H9 (cell line): ENCODE results near the gene CHORDC1. TPM values are rescaled to one million over a fixed set of nuclear protein-coding genes. Genes with fewer than 3 reads are reported as not detected.

Experiments
- DNase-seq: peaks from one replicate; pipeline ENCODE4 v3.0.0-alpha.2; 2017
- H2AFZ ChIP-seq: one replicate; pipeline ENCODE4 v1.6.1; 2013; ENCODE audit warnings: mild to moderate bottlenecking, low read length, control low read depth, moderate library complexity
- H2AK5ac ChIP-seq: 2 replicates; pipeline ENCODE4 v1.6.1; 2013; ENCODE audit warnings: low read length, control low read depth, mixed read lengths; ENCODE audit not compliant: insufficient read length
- H2BK120ac ChIP-seq: one replicate; pipeline ENCODE4 v1.6.1; 2013; ENCODE audit warnings: low read depth, mild to moderate bottlenecking, low read length, control low read depth, inconsistent platforms; ENCODE audit not compliant: poor library complexity, severe bottlenecking
- H2BK12ac ChIP-seq: 2 replicates; pipeline ENCODE4 v1.6.1; 2013; ENCODE audit warnings: low read length, control low read depth, mixed read lengths, low read depth; ENCODE audit not compliant: insufficient read length
- H2BK15ac ChIP-seq: 2 replicates; pipeline ENCODE4 v1.6.1; 2013; ENCODE audit warnings: low read depth, low read length, control low read depth
- H2BK20ac ChIP-seq: one replicate; pipeline ENCODE4 v1.6.1; 2013; ENCODE audit warnings: low read depth, mild to moderate bottlenecking, low read length, control low read depth, inconsistent platforms; ENCODE audit not compliant: poor library complexity, severe bottlenecking
- H2BK5ac ChIP-seq: 2 replicates; pipeline ENCODE4 v1.6.1; 2013; ENCODE audit warnings: low read length, control low read depth, mixed read lengths; ENCODE audit not compliant: insufficient read length
- H3K14ac ChIP-seq: 2 replicates; pipeline ENCODE4 v1.6.1; 2013; ENCODE audit warnings: low read length, control low read depth; ENCODE audit not compliant: insufficient read depth
- H3K18ac ChIP-seq: 2 replicates; pipeline ENCODE4 v1.6.1; 2013; ENCODE audit warnings: low read depth, mild to moderate bottlenecking, mixed read lengths, low read length, control low read depth; ENCODE audit not compliant: insufficient read length
- H3K23ac ChIP-seq: 2 replicates; pipeline ENCODE4 v1.6.1; 2013; ENCODE audit warnings: low read length, control low read depth, mixed read lengths, low read depth; ENCODE audit not compliant: insufficient read length
- H3K23me2 ChIP-seq: 2 replicates; pipeline ENCODE4 v1.6.1; 2013; ENCODE audit warnings: low read depth, mild to moderate bottlenecking, mixed read lengths, low read length, control low read depth; ENCODE audit not compliant: insufficient read length, poor library complexity, severe bottlenecking
- H3K27ac ChIP-seq: 2 replicates; pipeline ENCODE4 v1.5.1; 2013; ENCODE audit warnings: low read length, control low read depth, mixed read lengths, low read depth; ENCODE audit not compliant: insufficient read length
- H3K27me3 ChIP-seq: 2 replicates; pipeline ENCODE4 v1.6.1; 2013; ENCODE audit warnings: low read length, control low read depth, inconsistent platforms; ENCODE audit not compliant: insufficient read depth
- H3K4ac ChIP-seq: 2 replicates; pipeline ENCODE4 v1.6.1; 2013; ENCODE audit warnings: low read depth, mild to moderate bottlenecking, control low read depth, inconsistent platforms, low read length, moderate library complexity
- H3K4me1 ChIP-seq: 2 replicates; pipeline ENCODE4 v1.6.1; 2013; ENCODE audit warnings: low read length, control low read depth, inconsistent platforms; ENCODE audit not compliant: insufficient read depth
- H3K4me2 ChIP-seq: 2 replicates; pipeline ENCODE4 v1.6.1; 2013; ENCODE audit warnings: low read length, control low read depth, mixed read lengths; ENCODE audit not compliant: insufficient read length, insufficient read depth
- H3K56ac ChIP-seq: 2 replicates; pipeline ENCODE4 v1.6.1; 2013; ENCODE audit warnings: low read depth, mild to moderate bottlenecking, mixed read lengths, low read length, control low read depth; ENCODE audit not compliant: insufficient read length
- H3K79me1 ChIP-seq: 2 replicates; pipeline ENCODE4 v1.6.1; 2013; ENCODE audit warnings: low read depth, mild to moderate bottlenecking, moderate library complexity, low read length, control low read depth, inconsistent platforms; ENCODE audit not compliant: insufficient read depth, poor library complexity, severe bottlenecking
- H3K79me2 ChIP-seq: 2 replicates; pipeline ENCODE4 v1.6.1; 2013; ENCODE audit warnings: low read length, control low read depth, inconsistent platforms; ENCODE audit not compliant: insufficient read depth
- H3K9ac ChIP-seq: 2 replicates; pipeline ENCODE4 v1.6.1; 2013; ENCODE audit warnings: low read length, control low read depth, mixed read lengths; ENCODE audit not compliant: insufficient read length; ENCODE audit errors: extremely low read depth
- H3K9me3 ChIP-seq: one replicate; pipeline ENCODE4 v1.6.1; 2013; ENCODE audit warnings: low read depth, low read length, inconsistent platforms; ENCODE audit not compliant: control insufficient read depth
- H3T11ph ChIP-seq: one replicate; pipeline ENCODE4 v1.6.1; 2013; ENCODE audit warnings: mild to moderate bottlenecking, low read length, control low read depth, inconsistent platforms
- H4K20me1 ChIP-seq: one replicate; pipeline ENCODE4 v1.6.1; 2013; ENCODE audit not compliant: control insufficient read depth, insufficient read length, insufficient read depth
- H4K5ac ChIP-seq: 2 replicates; pipeline ENCODE4 v1.6.1; 2013; ENCODE audit warnings: low read depth, mild to moderate bottlenecking, mixed read lengths, low read length, control low read depth; ENCODE audit not compliant: insufficient read length
- H4K8ac ChIP-seq: replicated peaks from 2 replicates; pipeline ENCODE4 v1.6.1; 2013; ENCODE audit warnings: low read length, control low read depth, mixed read lengths, low read depth; ENCODE audit not compliant: insufficient read length
- H4K91ac ChIP-seq: 2 replicates; pipeline ENCODE4 v1.6.1; 2013; ENCODE audit warnings: low read depth, mild to moderate bottlenecking, moderate library complexity, mixed read lengths, low read length, control low read depth; ENCODE audit not compliant: insufficient read length
- H3K27ac Mint-ChIP-seq, 3 experiments: 2 replicates in 2 of 3; 3 replicates in 1 of 3; pipeline ENCODE4 v1.8.0; 2020 to 2021; ENCODE audit warnings: mixed read lengths in 3 of 3, mild to moderate bottlenecking in 1 of 3, moderate library complexity in 1 of 3
- H3K27me3 Mint-ChIP-seq: 2 replicates; pipeline ENCODE4 v1.8.0; 2021; ENCODE audit warnings: low read depth, mild to moderate bottlenecking, moderate library complexity, mixed read lengths
- H3K36me3 Mint-ChIP-seq, 3 experiments: 2 replicates in 2 of 3; 3 replicates in 1 of 3; pipeline ENCODE4 v1.8.0; 2020 to 2021; ENCODE audit warnings: low read depth in 3 of 3, mixed read lengths in 3 of 3; ENCODE audit not compliant: insufficient read depth in 1 of 3
- H3K4me1 Mint-ChIP-seq, 2 experiments: 2 replicates each; pipeline ENCODE4 v1.8.0; 2020; ENCODE audit warnings: mixed read lengths in 2 of 2
- H3K4me3 Mint-ChIP-seq, 2 experiments: 2 replicates in 1 of 2; 3 replicates in 1 of 2; pipeline ENCODE4 v1.8.0; 2020 to 2021; ENCODE audit warnings: mild to moderate bottlenecking in 2 of 2, mixed read lengths in 2 of 2, moderate library complexity in 1 of 2
- H3K9me3 Mint-ChIP-seq, 2 experiments: 2 replicates in 1 of 2; 3 replicates in 1 of 2; pipeline ENCODE4 v1.8.0; 2020; ENCODE audit warnings: mild to moderate bottlenecking in 2 of 2, mixed read lengths in 2 of 2, moderate library complexity in 1 of 2
- CTCF ChIP-seq: fragments of 200-600 bp; sonication (generic); conservative IDR thresholded peaks from 3 replicates; pipeline ENCODE4 v1.8.0; 2021; ENCODE audit warnings: antibody characterized with exemption, mild to moderate bottlenecking
- WGBS: extraction: QIAGEN DNeasy Blood & Tissue Kit; methylation state at CpG from one replicate; pipeline ENCODE4 v1.1.7; 2013; ENCODE audit warnings: missing lambda C conversion rate, low lambda C conversion rate, mixed read lengths; ENCODE audit not compliant: insufficient read length; ENCODE audit errors: extremely low coverage; 5-methylcytosine and 5-hydroxymethylcytosine counted together
- total RNA-seq: library from RNA; stranded (reverse); gene quantifications from 2 replicates; pipeline ENCODE4 v1.2.1, GENCODE V29; 2021

Gene CHORDC1
- total RNA-seq, 1 experiment from 2014 or later, result 77.7 TPM

GRCh38 chr11:90218606-90219005, 4.2 kb downstream of the CHORDC1 start:
- TF ChIP-seq CTCF, result no peak
- H3T11ph ChIP-seq, result no peak overlapping the region
- Mint-ChIP-seq H3K4me1 (peaks cover 49 to 52% of the 10 kb centered on the region in 2 experiments), H3K36me3 (peaks cover 22 to 34% (median 24%) of the 10 kb centered on the region in 3 experiments), H3K9me3 (peaks cover 5 to 12% of the 10 kb centered on the region in 2 experiments; a peak in 4 of 5 replicates), H3K27me3 (no peaks in the 10 kb centered on the region), H3K4me3 (peak overlapping the region in 1 of 2 experiments; percentile 38; a peak in 1 of 5 replicates), H3K27ac (no peak overlapping the region)
- no peak overlapping the region for H3K27ac ChIP-seq
- no peak overlapping the region for H2AK5ac ChIP-seq
- no peak overlapping the region for H2BK20ac ChIP-seq
- H3K14ac ChIP-seq, result no peak overlapping the region
- no peak overlapping the region for H2AFZ ChIP-seq
- H2BK5ac ChIP-seq, result no peak overlapping the region
- H2BK15ac ChIP-seq, result no peak overlapping the region
- peaks cover 4% of the 10 kb centered on the region for H3K79me1 ChIP-seq
- H3K79me2 ChIP-seq, result peaks cover 44% of the 10 kb centered on the region; the same call in 1 of the 2 replicates
- H3K23me2 ChIP-seq, result peaks cover 6% of the 10 kb centered on the region
- H3K56ac ChIP-seq, result no peak overlapping the region
- H2BK12ac ChIP-seq, result no peak overlapping the region
- H3K23ac ChIP-seq, result no peak overlapping the region
- no peak overlapping the region for H2BK120ac ChIP-seq
- no peak overlapping the region for H3K4me2 ChIP-seq
- H3K4ac ChIP-seq, result no peak overlapping the region
- H3K9me3 ChIP-seq, result no peaks in the 10 kb centered on the region
- peak; percentile 49 for DNase-seq
- H3K4me1 ChIP-seq, result no peaks in the 10 kb centered on the region; the same call in 1 of the 2 replicates
- no peaks in the 10 kb centered on the region for H3K27me3 ChIP-seq
- H3K9ac ChIP-seq, result no peak overlapping the region
- no peak overlapping the region for H4K5ac ChIP-seq
- no peak overlapping the region for H3K18ac ChIP-seq
- H4K20me1 ChIP-seq, result no peaks in the 10 kb centered on the region
- H4K8ac ChIP-seq, result no peak overlapping the region
- H4K91ac ChIP-seq, result no peak overlapping the region
- no CpG with 5 or more reads among the region's 2 CpGs for WGBS
